Muscle layer of colon (tissue), 2 donors: ENCODE results near the gene AZU1.
"Not testable (repeated sequence)": the region's sequence is repeated elsewhere in the genome, so short reads cannot be mapped to it uniquely, and the experiment has no call there.

Source experiments
- H3K27ac ChIP-seq: one replicate; pipeline ENCODE4 v1.7.0; 2013; ENCODE audit warnings: low read depth, mild to moderate bottlenecking, low read length, moderate library complexity
- H3K27me3 ChIP-seq, 2 donors: one replicate each; pipeline ENCODE4 v1.7.0; 2013; ENCODE audit warnings: low read length in 2 of 2, mild to moderate bottlenecking in 2 of 2; ENCODE audit not compliant: insufficient read depth in 2 of 2, control insufficient read depth in 1 of 2
- H3K36me3 ChIP-seq: one replicate; pipeline ENCODE4 v1.7.0; 2013; ENCODE audit warnings: mild to moderate bottlenecking, low read length; ENCODE audit not compliant: insufficient read depth
- H3K4me1 ChIP-seq: one replicate; pipeline ENCODE4 v1.7.0; 2013; ENCODE audit warnings: mild to moderate bottlenecking, low read length; ENCODE audit not compliant: insufficient read depth
- H3K4me3 ChIP-seq, 2 donors: one replicate each; pipeline ENCODE4 v1.7.0; 2013; ENCODE audit warnings: low read length in 2 of 2, low read depth in 1 of 2, mild to moderate bottlenecking in 1 of 2, moderate library complexity in 1 of 2
- H3K9ac ChIP-seq: one replicate; pipeline ENCODE4 v1.7.0; 2013; ENCODE audit warnings: low read length
- H3K9me3 ChIP-seq: one replicate; pipeline ENCODE4 v1.7.0; 2013; ENCODE audit warnings: mild to moderate bottlenecking, low read length
- donor health status: abdominal sarcoma.
- donor health status: Adenocarcinoma of cecum.

The AZU1 gene

DNA sequence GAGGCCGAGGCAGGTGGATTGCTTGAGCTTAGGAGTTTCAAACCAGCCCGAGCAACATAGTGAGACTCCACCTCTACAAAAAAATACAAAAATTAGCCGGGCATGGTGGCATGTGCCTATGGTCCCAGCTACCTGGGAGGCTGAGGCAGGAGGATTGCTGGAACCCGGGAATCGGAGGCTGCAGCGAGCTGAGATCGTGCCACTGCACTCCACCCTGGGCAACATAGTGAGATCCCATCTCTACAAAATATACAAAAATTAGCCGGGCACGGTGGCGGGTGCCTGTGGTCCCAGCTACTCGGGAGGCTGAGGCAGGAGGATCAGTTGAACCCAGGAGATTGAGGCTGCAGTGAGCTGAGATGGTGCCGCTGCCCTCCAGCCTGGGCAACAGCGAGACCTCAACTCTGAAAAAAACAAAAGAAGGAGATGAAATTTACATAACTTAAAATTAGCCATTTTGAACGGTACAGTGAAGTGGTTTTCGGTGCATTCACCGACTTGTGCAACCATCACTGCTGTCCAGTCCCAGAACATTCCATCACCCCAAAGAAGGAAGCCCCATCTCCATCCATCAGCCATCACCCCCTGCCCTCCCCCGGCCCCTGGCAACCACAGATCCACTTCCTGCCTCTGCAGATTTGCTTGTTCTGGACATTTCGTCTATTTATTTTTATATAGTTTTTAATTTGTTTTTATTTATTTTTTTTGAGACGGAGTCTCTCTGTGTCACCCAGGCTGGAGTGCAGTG lies 1.6 kb upstream of the AZU1 start:
- Histone ChIP-seq H3K9me3 (no peaks in the 10 kb centered on the region), H3K27me3 (peaks cover 6 to 45% of the 10 kb centered on the region in 2 donors), H3K4me1 (no peaks in the 10 kb centered on the region), H3K36me3 (no peaks in the 10 kb centered on the region), H3K4me3 (no peak overlapping the region), H3K27ac (no peak overlapping the region), H3K9ac (no peak overlapping the region)

DNA sequence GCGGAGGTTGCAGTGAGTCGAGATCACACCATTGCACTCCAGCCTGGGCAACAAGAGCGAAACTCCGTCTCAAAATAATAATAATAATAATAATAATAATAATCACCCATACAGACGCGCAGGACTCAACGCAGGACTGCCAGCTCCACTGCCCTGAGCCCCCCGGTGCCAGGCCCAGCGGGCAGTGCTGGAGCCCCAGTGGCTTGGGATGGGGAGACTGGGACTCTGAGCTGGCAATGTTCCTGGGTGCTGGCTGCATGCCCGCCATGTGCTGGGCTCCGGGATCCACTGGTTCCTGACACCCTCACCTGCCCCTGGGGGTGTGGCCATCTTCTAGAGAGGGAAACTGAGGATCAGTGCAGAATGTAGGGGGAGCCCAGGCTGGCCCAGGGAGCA lies 325 bp upstream of the AZU1 start:
- no peaks in the 10 kb centered on the region for H3K36me3 ChIP-seq
- H3K4me1 ChIP-seq, result no peaks in the 10 kb centered on the region
- H3K9ac ChIP-seq, result no peak overlapping the region
- H3K27me3 ChIP-seq, result peaks cover 6 to 43% of the 10 kb centered on the region in 2 donors
- no peaks in the 10 kb centered on the region for H3K9me3 ChIP-seq
- no peak overlapping the region for H3K4me3 ChIP-seq
- H3K27ac ChIP-seq, result no peak overlapping the region

DNA sequence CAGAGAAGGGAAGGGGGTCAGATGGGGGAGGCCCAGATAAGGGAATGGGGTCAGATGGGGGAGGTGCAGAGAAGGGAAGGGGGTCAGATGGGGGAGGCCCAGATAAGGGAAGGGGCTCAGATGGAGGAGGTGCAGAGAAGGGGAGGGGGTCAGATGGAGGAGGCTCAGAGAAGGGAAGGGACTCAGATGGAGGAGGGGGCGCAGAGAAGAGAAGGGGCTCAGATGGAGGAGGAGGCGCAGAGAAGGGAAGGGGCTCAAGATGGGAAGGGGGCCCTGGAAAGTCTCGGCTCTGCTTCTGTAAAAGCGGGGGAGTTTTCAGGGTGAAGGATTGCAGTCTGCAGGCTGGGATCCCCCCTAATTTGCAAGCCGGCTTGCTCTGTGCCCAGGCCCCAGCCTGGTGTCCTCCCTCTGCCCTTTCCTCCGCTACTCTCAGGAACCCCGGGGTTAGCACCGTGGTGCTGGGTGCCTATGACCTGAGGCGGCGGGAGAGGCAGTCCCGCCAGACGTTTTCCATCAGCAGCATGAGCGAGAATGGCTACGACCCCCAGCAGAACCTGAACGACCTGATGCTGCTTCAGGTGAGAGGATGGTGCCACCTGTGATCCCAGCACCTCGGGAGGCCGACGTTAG lies 1.6 kb downstream of the AZU1 start:
- Histone ChIP-seq H3K4me3 (no peak overlapping the region), H3K36me3 (no peaks in the 10 kb centered on the region), H3K9me3 (no peaks in the 10 kb centered on the region), H3K27ac (no peak overlapping the region), H3K4me1 (no peaks in the 10 kb centered on the region), H3K27me3 (peaks cover 0 to 28% of the 10 kb centered on the region in 2 donors), H3K9ac (no peak overlapping the region)

DNA sequence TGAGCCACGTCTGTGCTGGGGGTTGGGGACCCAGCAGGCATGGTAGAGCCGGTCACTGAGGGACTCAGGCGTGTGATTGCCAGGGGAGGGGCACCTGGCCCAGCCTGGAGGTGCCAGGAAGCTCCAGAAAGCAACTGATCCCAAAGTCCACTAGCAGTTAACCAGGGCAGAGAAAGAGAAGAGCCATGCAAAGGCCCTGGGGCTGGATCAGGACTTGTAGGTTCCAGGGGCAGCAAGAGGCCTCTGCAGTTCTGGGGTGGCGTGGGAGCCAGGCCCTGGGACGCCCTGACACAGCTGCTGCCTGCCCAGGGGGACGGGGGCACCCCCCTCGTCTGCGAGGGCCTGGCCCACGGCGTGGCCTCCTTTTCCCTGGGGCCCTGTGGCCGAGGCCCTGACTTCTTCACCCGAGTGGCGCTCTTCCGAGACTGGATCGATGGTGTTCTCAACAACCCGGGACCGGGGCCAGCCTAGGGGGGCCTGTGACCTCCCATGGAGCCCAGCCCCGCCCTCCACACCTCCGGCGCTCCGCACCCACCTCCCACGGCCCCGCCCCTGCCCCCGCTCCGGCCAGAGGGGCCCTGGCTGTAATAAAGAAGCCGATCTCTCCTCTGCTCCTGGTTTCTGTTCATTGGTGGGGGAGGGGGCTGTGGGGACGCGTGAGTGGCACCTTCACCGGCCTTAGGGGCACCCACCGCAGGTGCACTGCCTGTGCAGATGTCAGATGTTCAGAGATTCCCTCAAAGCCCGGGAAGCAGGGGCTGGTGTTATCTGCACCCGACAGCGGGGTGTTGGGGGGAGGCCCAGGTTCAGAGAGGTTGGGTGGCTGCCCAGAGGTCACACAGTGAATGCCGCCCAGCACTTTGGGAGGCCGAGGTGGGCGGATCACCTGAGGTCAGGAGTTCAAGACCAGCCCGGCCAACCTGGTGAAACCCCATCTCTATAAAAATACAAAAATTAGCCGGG lies 4.1 kb downstream of the AZU1 start:
- H3K9me3 ChIP-seq, result no peaks in the 10 kb centered on the region
- H3K36me3 ChIP-seq, result no peaks in the 10 kb centered on the region
- no peaks in the 10 kb centered on the region for H3K4me1 ChIP-seq
- no peak overlapping the region for H3K27ac ChIP-seq
- H3K27me3 ChIP-seq, result peaks cover 0 to 39% of the 10 kb centered on the region in 2 donors
- H3K9ac ChIP-seq, result no peak overlapping the region
- no peak overlapping the region for H3K4me3 ChIP-seq

DNA sequence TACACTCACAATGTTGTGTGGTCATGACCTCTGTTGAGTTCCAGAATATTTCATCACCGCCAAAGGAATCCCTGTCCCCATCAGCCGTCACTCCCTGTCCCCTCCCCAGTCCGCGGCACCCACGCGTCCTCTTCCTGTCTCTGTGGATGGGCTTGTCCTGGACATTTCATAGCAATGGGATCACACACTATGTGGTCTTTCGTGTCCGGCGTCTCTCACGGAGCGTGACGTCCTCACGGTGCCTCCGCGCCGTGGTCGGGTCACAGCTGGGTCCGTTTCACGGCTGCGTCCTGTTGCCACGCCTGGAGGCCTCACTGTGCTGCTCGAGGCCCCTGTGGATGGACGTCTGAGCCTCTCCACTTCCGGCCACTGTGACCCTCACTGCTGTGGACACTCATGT lies 6.6 kb downstream of the AZU1 start:
- H3K36me3 ChIP-seq, result no peaks in the 10 kb centered on the region
- H3K9me3 ChIP-seq, result no peaks in the 10 kb centered on the region

DNA sequence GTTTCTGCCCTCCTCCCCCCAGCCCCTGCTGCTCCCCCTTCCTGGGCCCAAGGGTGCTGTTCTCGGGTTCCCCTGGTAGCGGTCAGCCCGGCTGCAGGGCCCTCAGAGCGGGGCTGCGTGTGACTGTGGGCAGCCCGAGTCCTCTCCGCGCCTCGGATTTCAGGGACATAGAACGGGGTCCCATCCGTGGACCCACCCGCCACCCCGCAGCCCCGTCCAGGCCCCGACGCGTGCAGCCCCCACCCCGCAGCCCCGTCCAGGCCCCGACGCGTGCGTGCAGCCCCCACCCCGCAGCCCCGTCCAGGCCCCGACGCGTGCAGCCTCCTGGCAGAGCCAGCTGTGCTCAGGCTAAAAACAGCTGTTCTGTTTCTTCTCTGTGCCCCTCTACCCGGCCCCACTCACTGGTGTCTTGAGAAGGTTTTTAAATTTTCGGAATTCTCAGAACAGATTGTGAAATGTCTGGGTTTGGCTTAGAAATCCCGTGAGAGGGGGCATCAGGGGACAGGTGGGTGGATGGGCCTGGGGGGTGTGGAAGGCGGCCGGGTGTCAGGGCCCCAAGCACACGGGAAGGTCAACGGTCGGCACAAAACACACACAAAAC lies 7.7 kb downstream of the AZU1 start:
- Histone ChIP-seq H3K27ac (no peak overlapping the region), H3K4me3 (no peak overlapping the region), H3K27me3 (peaks cover 0 to 26% of the 10 kb centered on the region in 2 donors), H3K36me3 (no peaks in the 10 kb centered on the region), H3K9ac (no peak overlapping the region), H3K4me1 (no peaks in the 10 kb centered on the region), H3K9me3 (no peaks in the 10 kb centered on the region)

More for the DNA sequence above, 6.6 kb downstream of the AZU1 start:
- H3K9ac ChIP-seq, result no peak overlapping the region
- H3K4me3 ChIP-seq, result no peak overlapping the region
- H3K27me3 ChIP-seq, result peaks cover 0 to 26% of the 10 kb centered on the region in 2 donors
- H3K4me1 ChIP-seq, result no peaks in the 10 kb centered on the region
- no peak overlapping the region for H3K27ac ChIP-seq

DNA sequence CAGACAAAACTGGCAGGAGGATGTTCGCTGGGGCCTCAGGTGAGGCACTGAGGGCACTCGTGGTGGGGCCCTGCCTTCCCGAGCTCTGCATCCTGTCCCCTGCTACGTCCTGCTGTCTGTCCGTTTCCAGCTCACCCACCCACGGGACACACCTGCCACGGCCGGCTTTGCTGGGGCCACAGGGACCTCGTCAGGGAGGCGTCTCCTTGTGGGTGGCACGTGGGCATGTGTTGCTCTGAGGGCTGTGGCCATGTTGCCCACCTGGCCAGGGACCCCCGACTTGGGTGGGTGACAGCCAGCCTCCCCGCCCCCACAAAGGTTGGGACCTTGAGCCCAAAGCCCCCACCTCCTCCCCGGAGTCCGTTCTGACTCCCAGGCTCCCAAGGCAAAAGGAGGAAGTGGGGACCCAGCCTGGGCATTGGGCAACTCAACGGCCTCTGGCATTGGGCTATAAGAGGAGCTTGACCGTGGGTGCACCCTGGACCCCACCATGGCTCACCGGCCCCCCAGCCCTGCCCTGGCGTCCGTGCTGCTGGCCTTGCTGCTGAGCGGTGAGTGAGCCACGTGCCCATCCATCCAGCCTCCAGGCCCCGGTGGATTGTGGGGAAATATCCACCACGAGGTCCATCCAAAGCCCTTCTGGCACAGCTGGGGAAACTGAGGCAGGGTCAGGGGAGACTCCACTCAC lies 13.0 kb downstream of the AZU1 start, which contains the start of gene PRTN3:
Gene PRTN3, plus strand, starts transcription at position 481 of the 688 bp plus-strand sequence. Its CDS starts 10 bp downstream, at position 491.
- no peaks in the 10 kb centered on the region for H3K4me1 ChIP-seq
- peaks cover 0 to 33% of the 10 kb centered on the region in 2 donors for H3K27me3 ChIP-seq
- H3K9ac ChIP-seq, result no peak within 1 kb of the TSS
- H3K27ac ChIP-seq, result no peak within 1 kb of the TSS
- H3K9me3 ChIP-seq, result no peaks in the 10 kb centered on the region
- no peaks in the 10 kb centered on the region for H3K36me3 ChIP-seq
- no peak within 1 kb of the TSS for H3K4me3 ChIP-seq

DNA sequence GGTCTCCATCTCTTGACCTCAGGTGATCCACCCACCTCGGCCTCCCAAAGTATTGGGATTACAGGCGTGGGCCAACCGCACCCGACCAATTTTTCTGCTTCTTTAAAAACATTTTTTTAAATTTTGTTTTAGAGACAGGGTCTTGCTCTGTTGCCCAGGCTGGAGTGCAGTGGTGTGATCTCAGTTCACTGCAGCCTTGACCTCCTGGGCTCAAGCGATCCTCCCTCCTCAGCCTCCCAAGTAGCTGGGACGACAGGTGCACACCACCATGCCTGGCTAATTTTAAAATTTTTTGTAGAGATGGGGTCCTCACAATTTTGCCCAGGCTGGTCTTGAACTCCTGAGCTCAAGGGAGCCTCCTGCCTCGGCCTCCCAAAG lies 15.2 kb downstream of the AZU1 start:
- not testable (repeated sequence) for H3K9me3 ChIP-seq, H3K4me3 ChIP-seq, H3K27ac ChIP-seq, H3K9ac ChIP-seq, H3K36me3 ChIP-seq, H3K4me1 ChIP-seq
- peaks cover 0 to 46% of the 10 kb centered on the region in 2 donors for H3K27me3 ChIP-seq

DNA sequence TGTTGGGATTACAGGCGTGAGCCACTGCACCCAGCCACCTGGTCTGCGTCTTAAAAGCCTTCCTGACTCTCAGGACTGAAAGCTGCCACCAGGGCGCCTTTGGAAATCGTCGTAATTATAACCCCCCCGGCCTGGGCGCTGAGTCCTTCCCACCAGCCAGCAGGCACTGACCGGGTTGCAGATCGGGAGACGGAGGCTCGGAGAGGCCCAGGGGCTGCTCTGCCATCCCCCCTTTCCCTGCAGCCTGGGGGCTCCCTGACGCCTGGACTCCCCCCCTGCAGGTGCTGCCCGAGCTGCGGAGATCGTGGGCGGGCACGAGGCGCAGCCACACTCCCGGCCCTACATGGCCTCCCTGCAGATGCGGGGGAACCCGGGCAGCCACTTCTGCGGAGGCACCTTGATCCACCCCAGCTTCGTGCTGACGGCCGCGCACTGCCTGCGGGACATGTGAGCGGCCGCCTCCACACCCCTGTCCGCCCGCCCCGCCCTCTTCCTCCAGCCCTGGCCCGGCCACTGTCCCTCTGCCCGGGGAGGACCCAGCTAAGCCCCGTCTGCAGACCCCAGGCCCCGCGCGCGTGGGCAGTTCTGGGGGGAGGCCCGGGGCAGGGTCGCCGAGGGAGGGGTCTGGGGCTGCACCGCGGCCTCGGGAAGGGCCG lies 15.7 kb downstream of the AZU1 start:
- Histone ChIP-seq H3K9me3 (no peaks in the 10 kb centered on the region), H3K9ac (no peak overlapping the region), H3K4me1 (peaks cover 3% of the 10 kb centered on the region), H3K27me3 (peaks cover 0 to 48% of the 10 kb centered on the region in 2 donors), H3K4me3 (no peak overlapping the region), H3K36me3 (no peaks in the 10 kb centered on the region), H3K27ac (no peak overlapping the region)

DNA sequence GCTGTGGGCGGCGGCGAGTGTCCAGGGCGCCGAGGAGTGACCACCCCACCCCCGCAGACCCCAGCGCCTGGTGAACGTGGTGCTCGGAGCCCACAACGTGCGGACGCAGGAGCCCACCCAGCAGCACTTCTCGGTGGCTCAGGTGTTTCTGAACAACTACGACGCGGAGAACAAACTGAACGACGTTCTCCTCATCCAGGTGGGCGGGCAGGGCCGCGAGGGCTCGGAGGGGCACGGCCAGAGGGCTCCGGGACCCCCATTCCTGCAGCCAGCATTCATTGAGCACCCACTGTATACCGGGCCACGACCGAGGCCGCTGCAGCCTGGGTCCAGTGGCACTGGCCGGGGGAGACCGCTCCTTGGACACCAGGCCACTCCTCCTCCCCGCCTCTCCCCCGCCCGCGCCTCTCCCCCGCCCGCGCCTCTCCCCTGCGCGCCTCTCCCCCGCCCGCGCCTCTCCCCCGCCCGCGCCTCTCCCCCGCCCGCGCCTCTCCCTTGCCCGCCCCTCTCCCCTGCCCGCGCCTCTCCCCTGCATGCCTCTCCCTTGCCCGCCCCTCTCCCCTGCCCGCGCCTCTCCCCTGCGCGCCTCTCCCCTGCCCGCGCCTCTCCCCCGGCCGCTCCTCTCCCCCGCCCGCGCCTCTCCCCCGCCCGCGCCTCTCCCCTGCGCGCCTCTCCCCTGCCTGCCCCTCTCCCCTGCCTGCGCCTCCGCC lies 16.4 kb downstream of the AZU1 start:
- H3K4me1 ChIP-seq, result peaks cover 3% of the 10 kb centered on the region
- H3K9ac ChIP-seq, result no peak overlapping the region
- H3K36me3 ChIP-seq, result no peaks in the 10 kb centered on the region
- H3K4me3 ChIP-seq, result no peak overlapping the region
- no peaks in the 10 kb centered on the region for H3K9me3 ChIP-seq
- no peak overlapping the region for H3K27ac ChIP-seq
- H3K27me3 ChIP-seq, result peaks cover 0 to 48% of the 10 kb centered on the region in 2 donors
